ENCODE data around the gene TRIP6.

DNA sequence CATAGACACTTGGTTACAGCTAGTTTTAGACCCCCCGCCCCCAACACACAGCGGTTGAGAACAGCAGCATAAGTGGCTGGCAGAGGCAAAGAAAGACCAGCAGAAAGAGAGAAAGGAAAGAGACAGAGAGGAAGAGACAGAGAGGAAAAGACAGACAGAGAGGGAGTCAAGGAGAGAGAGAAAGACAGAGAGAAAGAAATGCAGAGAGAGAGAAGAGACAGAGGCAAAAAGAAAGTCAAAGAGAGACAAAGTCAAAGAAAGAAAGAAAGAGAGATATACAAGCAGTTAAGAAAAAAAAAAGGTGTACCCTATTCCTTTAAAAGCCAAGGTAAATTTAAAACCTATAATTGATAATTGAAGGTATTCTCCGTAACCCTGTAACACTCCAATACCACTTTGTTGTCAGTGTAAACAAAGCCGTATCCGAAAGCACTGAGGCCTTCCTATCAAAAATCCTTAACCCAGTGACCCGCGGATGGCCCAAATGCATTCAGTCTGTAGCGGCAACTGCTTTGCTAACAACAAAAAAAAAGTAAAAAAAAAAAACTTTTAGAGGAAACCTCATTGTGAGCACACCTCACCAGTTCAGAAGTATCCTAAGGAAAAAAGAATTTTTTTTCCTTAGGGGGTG is 26.6 kb upstream of the TRIP6 start:
- TF ChIP-seq, protein P1, sequence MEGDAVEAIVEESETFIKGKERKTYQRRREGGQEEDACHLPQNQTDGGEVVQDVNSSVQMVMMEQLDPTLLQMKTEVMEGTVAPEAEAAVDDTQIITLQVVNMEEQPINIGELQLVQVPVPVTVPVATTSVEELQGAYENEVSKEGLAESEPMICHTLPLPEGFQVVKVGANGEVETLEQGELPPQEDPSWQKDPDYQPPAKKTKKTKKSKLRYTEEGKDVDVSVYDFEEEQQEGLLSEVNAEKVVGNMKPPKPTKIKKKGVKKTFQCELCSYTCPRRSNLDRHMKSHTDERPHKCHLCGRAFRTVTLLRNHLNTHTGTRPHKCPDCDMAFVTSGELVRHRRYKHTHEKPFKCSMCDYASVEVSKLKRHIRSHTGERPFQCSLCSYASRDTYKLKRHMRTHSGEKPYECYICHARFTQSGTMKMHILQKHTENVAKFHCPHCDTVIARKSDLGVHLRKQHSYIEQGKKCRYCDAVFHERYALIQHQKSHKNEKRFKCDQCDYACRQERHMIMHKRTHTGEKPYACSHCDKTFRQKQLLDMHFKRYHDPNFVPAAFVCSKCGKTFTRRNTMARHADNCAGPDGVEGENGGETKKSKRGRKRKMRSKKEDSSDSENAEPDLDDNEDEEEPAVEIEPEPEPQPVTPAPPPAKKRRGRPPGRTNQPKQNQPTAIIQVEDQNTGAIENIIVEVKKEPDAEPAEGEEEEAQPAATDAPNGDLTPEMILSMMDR (IDR thresholded peaks at IDR 0.05) = no peak
- TF ChIP-seq, protein P2, sequence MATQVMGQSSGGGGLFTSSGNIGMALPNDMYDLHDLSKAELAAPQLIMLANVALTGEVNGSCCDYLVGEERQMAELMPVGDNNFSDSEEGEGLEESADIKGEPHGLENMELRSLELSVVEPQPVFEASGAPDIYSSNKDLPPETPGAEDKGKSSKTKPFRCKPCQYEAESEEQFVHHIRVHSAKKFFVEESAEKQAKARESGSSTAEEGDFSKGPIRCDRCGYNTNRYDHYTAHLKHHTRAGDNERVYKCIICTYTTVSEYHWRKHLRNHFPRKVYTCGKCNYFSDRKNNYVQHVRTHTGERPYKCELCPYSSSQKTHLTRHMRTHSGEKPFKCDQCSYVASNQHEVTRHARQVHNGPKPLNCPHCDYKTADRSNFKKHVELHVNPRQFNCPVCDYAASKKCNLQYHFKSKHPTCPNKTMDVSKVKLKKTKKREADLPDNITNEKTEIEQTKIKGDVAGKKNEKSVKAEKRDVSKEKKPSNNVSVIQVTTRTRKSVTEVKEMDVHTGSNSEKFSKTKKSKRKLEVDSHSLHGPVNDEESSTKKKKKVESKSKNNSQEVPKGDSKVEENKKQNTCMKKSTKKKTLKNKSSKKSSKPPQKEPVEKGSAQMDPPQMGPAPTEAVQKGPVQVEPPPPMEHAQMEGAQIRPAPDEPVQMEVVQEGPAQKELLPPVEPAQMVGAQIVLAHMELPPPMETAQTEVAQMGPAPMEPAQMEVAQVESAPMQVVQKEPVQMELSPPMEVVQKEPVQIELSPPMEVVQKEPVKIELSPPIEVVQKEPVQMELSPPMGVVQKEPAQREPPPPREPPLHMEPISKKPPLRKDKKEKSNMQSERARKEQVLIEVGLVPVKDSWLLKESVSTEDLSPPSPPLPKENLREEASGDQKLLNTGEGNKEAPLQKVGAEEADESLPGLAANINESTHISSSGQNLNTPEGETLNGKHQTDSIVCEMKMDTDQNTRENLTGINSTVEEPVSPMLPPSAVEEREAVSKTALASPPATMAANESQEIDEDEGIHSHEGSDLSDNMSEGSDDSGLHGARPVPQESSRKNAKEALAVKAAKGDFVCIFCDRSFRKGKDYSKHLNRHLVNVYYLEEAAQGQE (IDR thresholded peaks at IDR 0.05; ENCODE audit: insufficient read depth in 1 of 2, low read depth in 2 of 2, low read length in 1 of 2) = no peak
- TF ChIP-seq SIN3A (IDR thresholded peaks at IDR 0.05; ENCODE audit: borderline replicate concordance, insufficient read depth, low read depth, low read length) (no peak), TCF7L2 (IDR thresholded peaks at IDR 0.05; ENCODE audit: low read depth, low read length) (no peak)

Data from Panc1 (cell line).